CMK (cell line): ENCODE measurements around the gene ACOX1.

Source experiments
- DNase-seq: peaks from one replicate; pipeline ENCODE4 v3.0.0-alpha.2; 2010; ENCODE audit warnings: low read depth

Gene ACOX1

DNA sequence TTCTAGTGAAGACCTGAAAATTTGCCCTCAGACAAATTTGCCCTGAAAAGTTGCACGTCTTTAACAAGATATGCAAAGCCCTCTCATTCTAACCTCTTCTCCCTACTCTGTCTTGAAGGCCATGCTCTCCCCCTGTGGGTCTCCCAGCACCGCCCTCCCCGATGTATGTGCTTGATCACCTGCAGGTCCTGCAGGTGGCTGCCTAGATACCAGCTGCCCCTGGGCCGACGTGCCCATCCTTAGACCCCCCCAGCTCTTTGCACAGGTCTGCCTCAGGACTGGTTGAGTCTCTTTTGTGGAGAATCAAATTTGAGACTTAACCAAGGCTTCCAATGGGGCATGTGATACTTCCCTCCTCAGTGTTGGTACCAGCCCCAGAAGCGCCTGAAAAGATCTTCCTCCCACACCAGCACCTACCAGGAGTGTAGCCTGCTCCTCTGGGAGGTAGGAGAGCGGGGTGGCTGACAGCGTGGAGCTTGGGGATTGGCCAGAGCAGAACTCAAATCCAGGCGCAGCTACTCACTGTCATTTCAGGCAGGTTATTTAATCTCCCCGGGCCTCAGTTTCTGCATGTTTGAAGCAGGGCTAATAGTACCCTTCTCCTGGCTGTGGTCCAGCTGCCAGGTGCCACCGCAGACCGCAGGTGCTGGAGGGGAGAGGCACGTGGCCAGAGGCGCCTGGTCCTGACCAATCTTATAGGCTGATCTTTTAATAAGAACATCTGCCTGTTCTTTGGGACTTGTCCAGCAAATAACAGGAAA lies 69.7 kb downstream of the ACOX1 start:
- no peak for DNase-seq

DNA sequence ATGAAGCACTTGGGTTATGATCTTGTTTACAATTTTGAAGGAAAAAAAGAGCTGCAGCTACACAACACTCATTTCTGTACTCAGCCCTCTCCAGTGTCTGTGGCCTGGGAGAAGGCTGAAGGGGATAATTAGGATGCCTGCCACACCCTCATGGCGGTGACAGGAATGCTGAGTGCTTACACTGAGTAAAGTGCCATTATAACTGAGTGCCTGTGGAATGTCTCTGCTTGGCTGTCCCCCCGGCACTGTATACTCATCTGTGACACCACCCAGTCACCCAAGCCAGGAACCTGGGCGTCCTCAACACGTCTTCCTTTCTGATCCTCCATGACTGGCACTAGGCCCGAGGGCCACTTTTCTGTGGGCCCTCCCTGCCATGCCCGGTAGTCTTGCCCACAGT lies 70.8 kb downstream of the ACOX1 start:
- DNase-seq, result no peak

DNA sequence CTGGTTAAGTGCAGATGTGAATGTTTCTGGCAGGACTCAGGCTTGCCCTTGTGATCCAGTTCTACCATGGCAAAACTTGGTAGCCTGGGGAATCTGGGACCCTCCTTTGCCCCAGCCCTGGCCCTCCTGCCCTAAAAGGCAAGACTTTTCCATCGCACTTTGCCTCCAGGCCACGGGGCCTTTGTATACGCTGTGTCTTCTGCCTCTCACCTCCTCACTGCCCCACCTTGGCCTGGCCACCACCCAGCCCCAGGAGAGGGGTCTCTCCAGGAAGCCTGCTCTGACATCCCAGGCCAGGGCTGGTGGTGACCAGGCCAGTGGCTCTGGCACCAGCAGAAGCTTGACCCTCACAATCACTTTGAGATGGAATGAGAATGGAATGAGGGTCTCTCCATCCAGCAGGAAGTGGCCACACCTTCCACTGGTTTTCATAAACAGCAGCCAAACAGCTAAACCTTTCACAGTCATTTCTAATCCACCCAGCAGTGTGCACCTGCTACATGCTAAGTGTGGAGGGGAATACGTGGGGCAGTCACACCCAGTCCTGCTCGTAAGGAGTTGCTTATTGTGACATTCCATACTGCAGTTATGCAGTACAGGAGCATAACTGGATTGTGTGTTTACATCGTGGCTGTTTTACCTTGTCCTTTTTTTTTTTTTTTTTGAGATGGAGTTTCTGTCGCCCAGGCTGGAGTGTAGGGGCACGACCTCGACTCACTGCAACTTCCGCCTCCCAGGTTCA lies 72.7 kb downstream of the ACOX1 start:
- DNase-seq, result no peak

DNA sequence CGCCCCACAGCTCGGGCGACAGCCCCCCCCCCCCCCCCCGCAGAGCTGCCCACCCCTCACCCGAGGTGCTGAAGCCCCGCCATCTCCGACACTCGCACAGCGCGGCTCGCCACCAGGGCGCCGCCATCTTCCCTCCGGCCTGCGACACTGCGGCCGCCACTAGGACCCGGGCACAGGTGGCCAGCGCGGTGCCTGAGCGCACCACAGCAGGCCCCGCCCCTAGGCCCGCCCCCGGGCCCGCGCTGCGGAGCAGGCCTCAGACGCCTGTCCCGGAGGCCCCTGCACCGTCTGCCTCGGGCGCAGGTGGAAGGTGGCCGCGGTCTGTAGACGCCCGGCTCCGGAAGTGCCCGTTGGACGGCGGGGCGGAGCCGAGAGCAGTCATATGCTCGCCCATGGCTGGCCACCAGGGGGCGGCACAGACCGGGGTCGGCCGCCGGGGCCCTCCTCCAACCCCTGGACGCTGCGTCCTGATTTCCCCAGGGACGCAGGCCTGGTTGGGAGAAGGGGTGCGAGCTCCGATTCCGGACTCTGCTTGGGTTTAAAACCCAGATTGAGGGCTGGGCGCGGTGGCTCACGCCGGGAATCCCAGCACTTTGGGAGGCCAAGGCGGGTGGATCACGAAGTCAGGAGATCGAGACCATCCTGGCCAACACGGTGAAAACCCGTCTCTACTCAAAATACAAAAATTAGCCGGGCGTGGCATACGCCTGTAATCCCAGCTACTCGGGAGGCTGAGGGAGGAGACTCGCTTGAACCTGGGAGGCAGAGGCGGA lies 74.0 kb downstream of the ACOX1 start, which contains the start of gene MRPL38:
MRPL38 (minus strand) TSS at position 136 of the 773 bp plus-strand sequence; CDS start at position 127, 9 bp downstream.
- DNase-seq, result peak; percentile 89

DNA sequence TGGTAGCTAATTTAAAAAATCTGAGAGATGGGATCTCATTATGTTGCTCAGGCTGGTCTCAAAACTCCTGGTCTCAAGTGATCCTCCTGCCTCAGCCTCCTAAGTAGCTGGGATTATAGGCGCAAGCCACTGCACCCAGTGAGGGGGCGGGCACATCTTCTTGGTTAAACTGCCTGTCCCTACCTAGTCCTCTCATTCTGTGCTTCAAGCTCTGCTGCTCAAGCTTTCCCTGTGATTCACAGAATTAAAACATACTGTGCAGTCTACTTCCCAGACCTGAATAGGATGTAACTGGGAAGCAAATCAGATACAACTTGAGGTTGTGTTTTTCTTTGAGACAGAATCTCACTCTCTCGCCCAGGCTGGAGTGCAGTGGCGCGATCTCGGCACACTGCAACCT lies 76.6 kb downstream of the ACOX1 start:
- no peak for DNase-seq

DNA sequence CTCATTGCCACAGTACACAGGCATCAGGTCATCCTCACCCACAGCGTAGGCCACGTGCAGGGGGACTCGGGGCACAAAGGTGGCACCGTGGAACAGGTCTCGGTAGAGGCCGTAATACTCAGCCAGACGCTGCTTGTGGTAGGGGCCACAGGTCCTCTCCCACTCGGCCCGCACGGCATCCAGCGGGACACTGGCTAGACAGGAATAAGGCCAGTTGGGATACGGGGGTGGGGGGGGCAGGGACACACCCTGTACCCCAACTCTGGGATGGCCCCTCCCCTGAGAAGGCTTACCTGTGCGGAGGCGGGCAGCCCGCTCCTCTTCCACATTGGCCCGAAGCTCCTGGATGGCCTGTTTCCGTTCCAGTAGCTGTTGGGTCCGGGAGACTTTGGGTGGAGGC lies 77.2 kb downstream of the ACOX1 start:
- no peak for DNase-seq

DNA sequence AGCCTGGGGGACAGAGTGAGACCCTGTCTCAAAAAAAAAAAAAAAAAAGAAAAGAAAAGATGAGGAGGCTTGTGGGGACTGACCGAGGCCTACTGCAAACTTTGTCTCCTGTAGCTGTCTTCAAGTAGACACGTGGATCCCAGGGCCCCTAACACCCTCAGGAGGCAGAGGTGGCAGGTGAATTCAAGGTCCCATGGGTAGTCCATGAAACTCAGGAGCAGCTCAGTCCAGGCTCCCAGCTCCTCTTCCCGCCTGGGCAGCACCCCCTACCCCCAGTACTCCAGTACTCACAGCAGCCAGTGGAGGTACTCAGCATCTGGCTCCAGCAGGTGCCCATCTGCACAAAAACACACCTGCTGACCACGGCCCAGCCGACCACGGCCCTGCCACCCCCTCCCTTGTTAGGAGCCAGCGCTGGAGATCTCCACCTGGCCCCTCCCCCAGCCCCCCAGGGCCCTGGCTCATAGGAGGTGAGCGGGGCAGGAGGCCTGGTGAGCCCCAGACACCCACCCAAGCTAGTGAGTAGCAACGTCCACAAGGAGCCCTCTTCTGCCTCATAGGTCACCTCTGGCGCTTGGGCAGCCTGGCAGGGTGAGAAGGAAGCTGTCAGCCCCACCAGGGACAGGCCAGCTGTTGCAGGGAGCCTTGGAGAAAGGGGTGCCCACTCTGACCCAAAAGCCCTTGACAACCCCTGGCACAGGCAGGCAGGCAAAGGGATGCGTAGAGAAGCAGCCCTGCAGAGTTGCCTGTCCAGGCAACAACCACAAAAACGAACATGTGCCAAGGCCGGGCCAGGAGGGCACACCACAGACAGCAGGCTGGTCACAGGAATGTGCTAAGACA lies 78.1 kb downstream of the ACOX1 start:
- no peak for DNase-seq

DNA sequence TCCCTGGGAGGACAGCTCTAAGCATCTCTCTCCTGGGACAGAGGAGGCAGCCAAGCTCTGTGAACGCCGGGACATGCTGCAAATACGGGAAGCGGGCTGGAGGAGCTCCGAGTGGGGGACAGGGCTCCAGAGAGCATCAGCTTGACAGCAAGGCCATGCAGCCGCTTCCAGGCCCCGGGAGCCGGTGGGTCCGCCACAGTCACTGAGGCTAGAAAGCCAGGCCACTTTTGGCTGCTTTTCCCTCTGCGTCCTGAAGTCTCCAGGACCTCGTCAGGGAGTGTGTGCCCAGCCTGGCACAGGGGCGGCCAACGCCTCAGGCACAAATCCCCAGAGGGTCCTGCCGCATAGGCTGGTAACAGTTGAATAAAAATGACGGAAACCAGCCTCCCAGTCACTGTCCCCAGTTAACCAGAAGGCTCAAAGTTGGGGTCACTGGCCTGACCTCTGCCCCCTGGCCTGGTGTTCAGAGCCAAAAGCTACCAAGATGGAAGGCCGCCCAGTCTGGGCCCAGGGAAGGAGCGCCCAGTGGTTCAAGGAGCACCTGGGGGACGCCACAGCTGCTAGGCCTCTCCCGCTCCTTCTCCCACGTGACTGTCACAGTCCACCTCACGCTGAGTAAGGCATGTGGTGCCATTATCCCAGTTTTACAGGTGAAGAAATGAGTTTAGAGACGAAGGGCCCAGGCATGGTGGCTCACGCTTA lies 79.0 kb downstream of the ACOX1 start:
- DNase-seq, result no peak

DNA sequence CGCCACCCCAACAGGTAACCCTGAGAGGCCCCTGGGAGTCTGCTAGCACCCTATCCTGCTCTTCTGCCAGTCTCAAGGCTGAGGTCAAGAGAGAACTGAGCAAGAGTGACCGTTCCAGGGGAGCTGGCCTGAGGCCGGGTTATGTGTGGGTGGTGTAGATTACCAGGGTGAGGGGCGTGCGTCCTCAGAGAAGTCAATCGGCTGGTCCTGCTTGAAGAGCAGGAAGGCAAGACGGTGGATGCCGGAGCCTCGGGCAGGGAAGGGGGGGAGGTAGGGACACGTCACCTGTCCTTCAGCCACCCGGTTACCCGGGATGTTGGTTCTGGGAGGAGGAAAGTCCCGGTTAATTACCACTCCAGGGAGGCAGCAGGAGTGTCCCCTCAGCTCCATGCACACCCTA lies 79.6 kb downstream of the ACOX1 start:
- DNase-seq, result no peak

DNA sequence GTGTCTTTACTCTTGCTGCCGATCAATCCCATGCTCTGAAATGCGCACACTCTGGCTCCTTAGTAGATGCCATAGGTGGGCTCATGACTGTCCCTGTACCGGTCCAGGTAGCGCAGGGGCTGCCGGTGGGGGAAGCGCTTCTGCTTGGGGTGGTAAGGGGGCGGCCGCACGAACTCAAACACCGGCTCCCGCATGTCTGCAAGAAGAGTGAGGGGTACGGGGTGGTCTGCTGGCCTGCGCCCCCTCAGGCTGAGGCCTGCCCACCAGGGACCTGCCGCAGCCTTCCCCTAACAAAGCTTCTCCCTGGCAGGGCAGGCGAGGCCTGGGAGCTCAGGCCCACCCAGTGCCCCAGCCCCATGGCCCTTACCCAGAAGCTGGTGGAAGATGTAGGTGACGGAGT lies 80.2 kb downstream of the ACOX1 start:
- DNase-seq, result no peak

DNA sequence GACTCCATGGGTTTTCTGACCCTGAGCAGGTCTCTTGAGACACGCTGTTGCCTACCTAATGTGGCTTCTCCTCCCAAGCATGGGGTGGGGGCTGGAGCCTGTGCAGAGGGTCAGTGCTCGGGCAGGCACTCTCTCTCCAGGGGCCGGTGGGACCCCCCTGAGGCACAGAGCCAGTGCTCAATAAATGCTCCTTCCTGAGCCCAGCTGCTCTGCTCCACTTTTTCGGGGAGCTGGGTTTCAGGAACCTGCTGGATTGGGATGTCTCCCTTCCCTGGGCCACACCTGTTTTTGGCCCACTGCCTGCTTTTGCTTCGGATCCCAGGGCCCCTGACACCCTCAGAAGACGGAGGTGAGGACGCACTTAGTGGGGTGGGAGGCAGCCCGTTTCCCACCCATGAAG lies 80.9 kb downstream of the ACOX1 start:
- no peak for DNase-seq

DNA sequence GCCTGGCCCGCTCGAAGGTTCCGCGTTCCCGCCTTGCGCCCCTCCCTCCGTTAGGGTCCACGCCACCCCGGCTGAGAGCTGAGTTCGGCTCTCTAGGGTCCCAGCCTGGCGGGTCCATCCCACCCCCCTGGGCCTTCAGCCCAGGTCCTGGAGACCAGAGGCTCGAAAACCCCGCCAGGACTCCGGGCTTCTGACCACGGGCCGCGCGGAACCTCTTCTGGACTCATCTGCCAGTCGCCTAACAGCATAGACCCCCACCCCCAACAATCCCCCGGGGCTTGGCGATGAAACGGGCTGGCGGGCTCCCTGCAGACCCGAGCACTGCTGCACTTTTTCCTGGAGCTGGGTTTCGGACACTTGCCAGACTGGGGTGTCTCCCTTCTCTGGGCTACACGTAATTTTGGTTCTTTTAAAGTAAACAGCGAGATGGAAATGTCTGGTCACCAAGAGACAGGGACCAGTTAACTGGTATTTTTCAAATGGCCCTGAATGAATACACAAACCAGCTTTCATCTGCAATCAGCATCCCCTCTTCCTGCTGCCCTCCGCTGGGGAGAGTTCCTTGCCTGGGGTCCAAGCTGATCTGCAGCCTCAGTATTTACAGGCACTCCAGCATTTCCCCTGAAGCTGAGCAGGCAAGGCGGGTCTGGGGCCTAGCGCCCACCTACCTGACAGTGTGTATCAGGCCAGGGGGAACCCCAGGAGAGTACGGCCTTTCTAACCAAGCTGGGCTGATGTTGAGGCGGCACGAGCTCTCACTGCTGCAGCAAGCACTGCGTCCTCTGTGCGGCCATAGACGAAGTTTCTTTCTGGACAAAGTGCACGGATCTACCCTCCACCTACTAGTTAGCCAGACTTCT lies 81.6 kb downstream of the ACOX1 start:
- no peak for DNase-seq

DNA sequence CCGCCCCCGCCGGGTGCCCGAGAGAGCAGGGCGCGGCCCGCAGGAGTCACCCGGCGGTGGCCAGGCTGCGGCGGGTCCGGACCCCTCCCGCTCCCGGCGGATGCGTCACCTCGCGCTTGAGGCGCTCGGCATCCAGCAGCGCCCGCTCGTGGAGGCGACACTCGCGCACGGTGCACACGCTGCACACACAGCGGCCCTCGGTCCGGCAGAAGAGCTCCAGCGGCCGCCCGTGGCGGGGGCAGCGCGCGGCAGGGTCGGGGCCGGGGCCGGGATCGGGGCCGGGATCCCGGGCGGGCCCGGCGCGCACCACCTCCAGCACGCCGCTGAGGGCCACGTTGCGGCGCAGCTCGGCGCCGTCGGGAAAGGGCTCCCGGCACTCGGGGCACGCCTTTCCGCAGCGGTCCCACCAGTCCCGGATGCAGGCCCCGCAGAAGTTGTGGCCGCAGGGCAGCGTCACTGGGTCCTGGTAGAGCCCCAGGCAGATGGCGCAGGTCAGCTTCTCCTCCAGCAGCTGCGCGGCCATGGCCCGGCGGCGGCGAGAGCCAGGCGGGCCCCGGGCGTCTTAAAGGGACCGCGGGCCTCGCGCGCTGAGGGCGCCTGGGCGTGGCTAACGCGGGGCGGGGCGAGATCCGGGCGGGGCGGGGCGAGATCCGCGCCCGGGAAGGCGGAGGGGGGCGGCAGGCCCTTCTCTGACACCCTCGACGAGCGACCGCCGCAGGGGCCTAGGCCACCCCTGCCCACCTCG lies 82.4 kb downstream of the ACOX1 start, which contains the start of gene TRIM65:
TRIM65 (minus strand) TSS at position 537 of the 745 bp plus-strand sequence; CDS start at position 523, 14 bp downstream.
- peak; percentile 78 for DNase-seq

DNA sequence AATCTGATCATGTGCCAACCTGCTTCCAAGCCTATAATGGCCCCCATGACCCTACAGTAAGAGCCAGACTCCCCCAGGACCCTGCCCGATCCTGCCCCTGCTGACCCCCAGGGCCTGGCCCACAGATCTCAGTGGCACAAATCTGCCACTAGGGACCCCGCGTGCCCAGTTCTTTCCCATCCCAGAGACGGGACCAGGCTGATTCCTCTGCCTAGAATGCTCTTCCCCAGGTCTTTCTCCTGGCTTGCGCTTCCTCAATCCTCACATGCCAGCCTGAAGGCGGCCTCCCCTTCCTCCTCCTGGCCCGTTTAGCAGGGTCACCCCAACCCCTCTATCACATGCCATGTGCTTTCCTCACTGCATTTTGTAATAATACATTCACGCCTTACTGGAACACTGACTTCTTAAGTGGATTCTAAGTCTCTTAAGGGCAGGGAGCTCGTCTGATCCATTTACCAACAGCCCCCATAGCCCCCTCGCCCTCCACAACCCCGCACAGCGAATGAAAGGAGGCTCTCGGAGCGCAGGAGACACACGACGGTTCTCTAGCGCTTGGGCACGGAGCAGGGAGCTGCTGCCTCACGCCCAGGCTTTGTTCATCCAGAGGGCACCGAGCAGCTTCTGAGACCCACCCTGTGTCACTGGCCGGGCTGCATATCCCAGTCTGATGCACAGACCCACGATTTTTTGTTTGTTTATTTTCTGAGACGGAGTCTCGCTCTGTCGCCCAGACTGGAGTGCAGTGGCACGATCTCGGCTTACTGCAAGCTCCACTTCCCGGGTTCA lies 83.4 kb downstream of the ACOX1 start:
- no peak for DNase-seq

DNA sequence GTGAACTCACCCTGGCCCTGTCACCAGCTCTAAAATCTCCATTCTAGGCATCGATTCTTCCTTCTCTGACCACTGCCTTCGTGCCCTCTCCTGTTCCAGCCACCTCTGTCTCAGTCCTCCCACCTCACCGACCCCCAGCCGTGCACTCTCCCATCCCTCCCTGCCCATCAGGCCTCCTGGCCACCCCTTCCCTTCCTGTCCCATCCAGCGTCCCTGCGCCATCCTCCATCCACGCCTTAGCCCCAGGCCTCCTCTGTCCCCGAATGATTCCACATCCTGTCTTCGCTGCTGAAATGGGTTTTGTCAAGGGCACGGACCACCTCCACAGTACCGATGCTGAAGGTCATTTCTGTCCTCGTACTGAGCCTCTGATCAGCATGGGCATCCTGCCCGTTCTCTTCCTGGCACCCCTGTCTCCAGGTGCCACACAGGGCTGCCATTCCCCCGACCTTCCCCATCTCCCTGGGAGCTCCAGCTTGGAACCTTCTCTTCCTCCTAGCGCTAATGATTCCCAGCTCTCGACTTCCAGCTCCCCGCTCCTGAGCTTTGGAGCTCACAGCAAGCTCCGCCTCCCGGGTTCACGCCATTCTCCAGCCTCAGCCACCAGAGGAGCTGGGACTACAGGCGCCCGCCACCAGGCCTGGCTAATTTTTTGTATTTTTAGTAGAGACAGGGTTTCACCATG lies 84.8 kb downstream of the ACOX1 start:
- DNase-seq, result no peak

DNA sequence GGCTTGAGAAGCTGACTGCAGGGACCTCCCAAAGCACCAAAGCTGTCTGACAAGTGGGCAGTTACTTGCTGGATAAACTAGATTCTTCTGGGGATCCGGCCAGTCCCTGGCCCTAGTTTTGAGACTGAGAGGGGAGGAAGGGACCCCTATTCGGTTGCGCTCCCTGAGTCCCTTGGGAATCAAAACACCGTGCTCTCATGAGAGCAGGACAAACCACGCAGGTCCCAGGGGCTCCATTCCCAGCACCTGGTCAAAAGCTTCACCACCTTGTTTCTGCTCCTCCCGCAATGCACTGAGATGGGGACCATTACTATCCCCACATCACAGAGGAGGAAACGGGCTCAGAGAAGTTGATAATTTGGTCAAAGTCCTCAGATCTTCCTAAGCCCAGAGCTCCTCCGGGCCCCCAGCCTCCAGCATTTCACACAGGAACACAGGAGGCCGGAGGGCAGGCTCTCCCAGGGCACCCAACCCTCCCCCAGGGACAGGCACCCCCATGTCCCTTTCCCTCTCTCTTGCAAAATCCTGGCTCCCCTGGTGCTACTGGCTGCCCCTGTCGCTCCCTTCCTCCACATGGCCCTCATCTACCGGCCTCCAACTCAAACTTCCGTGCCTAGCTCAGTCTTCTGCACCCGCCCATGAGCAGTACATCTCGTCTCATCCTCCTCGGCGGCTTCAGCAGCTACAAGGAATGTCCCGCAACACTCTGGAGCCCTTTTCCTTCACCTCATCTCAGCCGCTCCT lies 85.5 kb downstream of the ACOX1 start:
- no peak for DNase-seq

DNA sequence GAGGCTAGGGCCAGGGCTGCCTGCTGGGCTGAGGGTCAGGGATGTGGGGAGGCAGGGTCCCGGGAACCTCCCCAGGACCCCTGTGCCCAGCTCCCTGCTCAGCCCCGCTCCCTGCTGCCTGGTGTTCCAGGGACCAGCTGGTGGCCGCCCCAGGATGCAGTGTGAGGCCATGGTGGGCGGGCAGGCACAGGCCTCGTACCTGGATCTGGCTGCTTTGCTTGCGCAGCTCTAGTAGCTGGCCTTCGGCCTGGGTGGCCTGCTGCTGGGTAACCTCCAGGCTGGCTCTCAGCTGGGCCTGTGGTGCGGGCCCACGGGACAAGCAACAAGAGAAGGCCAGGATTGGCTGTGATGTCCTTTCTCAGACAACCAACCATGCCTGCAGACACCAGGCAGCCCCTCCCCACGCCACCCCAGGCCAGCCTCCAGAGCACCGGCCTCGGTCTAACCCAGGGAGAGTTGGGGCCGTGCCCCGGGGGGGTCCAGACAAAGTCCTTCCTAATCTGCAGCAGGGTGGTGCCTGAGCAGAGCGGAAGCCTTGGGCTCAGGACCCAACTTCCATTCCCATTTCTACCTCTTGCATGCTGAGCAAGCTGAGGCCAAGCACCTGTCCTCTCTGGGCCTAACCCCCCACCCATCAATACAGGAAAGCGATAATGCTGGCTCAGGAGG lies 86.3 kb downstream of the ACOX1 start:
- no peak for DNase-seq
